Measurements from ENCODE around the gene RAMP1. TPM values are rescaled to one million over a fixed set of nuclear protein-coding genes. Genes with fewer than 3 reads are reported as not detected.
A peak's percentile ranks its signal among the peaks of the same experiment; 100 is the strongest.

Gene RAMP1
- total and polyA plus RNA-seq, 8 donors: 53.3 to 87.6 (median 61.7) TPM

DNA sequence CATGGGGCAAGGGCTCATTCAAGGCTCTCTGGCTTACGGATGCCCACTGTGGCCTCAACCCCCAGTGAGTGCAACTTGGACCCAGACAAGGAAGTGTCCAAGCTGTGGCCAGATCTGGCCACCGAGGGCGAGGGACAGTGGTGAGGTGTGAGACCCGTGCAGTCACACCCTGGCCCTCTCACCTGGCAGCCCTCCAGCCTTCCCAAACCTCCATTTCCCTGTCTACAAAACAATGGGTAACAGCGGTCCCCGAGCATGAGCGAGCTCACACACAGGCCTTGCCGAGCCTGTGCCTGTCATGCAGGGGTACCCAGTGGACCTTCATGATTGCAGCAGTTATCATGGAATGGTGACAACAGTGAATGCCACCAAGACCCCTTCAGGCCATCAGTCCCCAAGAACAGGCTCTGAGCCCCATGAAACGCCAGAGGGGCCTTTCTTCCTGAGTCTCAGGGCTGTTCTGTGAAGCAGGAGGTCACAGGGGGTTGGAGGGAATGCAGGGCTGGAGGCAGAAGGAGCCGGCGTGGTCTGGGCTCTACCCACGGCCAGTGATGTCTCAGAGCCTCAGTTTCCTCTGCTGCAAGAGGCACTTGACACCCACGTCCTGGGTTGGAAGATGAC lies 49.8 kb downstream of the RAMP1 start:
- H3K27me3 ChIP-seq: no peaks in the 10 kb centered on the region
- intact Hi-C loops (cut with DNase I): no loop called here
- DNase-seq (peak in 1 of 6 donors; percentile 66), FAIRE-seq (no peak), ATAC-seq (no peak)
- no peaks in the 10 kb centered on the region for H3K36me3 ChIP-seq
- H3K9me3 ChIP-seq: no peaks in the 10 kb centered on the region
- TF ChIP-seq, protein P1, sequence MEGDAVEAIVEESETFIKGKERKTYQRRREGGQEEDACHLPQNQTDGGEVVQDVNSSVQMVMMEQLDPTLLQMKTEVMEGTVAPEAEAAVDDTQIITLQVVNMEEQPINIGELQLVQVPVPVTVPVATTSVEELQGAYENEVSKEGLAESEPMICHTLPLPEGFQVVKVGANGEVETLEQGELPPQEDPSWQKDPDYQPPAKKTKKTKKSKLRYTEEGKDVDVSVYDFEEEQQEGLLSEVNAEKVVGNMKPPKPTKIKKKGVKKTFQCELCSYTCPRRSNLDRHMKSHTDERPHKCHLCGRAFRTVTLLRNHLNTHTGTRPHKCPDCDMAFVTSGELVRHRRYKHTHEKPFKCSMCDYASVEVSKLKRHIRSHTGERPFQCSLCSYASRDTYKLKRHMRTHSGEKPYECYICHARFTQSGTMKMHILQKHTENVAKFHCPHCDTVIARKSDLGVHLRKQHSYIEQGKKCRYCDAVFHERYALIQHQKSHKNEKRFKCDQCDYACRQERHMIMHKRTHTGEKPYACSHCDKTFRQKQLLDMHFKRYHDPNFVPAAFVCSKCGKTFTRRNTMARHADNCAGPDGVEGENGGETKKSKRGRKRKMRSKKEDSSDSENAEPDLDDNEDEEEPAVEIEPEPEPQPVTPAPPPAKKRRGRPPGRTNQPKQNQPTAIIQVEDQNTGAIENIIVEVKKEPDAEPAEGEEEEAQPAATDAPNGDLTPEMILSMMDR (IDR thresholded peaks at IDR 0.05): no peak
- H3K4me1 ChIP-seq: no peaks in the 10 kb centered on the region
- 93 to 94% methylated on average over 13 of the region's 13 CpGs for WGBS, 2 donors
- H3K4me3 ChIP-seq: no peak overlapping the region
- H3K27ac ChIP-seq: no peak overlapping the region

DNA sequence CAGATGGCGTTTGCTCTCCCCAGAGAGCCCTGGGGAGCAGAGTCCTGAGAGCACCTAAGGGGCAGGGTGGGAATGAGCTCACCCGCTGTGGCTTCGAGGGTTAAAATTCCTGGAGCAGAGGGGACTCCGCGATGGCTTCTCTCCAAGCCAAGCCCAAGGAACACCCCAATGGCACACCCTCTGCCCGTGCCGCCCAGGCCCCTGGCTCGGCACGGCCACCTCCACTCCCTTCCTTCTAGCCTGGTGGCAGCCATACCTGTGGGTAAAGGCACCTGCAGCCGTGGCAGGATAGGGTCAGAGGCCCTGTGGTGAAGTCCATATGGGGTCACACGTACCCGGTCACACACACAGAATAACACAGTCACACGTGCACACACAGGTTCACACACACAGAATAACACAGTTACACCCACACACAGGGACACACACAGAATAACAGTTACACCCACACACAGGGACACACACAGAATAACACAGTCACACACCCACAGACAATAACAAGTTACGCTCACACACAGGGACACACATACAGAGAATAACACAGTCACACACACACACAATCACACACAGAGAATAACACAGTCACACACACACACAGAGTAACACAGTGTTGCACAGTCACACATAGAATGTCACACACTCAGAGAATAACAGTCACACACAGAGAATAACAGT lies 50.5 kb downstream of the RAMP1 start:
- TF ChIP-seq, protein P1 (IDR thresholded peaks at IDR 0.05): no peak
- Histone ChIP-seq H3K4me1 (no peaks in the 10 kb centered on the region), H3K9me3 (no peaks in the 10 kb centered on the region), H3K27me3 (no peaks in the 10 kb centered on the region), H3K36me3 (no peaks in the 10 kb centered on the region), H3K27ac (no peak overlapping the region), H3K4me3 (no peak overlapping the region)
- FAIRE-seq (no peak), ATAC-seq (no peak), DNase-seq (no peak)
- 83 to 87% methylated on average over 14 of the region's 14 CpGs for WGBS, 2 donors
- intact Hi-C loops (cut with DNase I): no loop called here

DNA sequence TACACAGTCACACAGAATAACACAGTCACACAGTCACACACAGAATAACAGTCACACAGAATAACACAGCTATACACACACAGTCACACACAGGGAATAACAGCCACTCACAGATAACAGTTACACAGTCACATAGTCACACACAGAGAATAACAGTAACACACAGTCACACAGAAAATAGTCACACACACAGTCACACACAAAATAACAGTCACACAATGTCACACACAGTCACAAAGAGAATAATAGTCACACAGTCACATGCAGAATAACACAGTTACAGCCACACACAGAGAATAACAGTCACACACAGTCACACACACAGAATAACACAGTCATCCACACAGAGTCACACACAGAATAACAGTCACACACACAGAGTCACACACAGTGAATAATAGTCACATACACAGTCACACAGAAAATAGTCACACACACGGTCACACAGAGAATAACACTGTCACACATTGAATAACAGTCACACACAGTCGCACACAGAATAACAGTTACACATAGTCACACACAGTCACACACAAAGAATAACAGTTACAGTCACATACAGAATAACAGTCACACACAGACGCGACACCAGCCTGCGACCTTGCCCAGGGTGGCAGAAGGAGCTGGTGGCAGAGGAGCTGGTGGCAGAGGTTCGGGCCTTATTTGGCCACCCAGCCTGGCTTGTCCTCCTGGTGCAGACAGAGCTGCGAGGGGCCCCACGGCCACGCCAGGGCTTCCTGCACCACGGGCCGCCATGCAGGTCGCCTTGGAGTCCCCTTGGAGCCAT lies 51.3 kb downstream of the RAMP1 start:
- no peak for ATAC-seq

DNA sequence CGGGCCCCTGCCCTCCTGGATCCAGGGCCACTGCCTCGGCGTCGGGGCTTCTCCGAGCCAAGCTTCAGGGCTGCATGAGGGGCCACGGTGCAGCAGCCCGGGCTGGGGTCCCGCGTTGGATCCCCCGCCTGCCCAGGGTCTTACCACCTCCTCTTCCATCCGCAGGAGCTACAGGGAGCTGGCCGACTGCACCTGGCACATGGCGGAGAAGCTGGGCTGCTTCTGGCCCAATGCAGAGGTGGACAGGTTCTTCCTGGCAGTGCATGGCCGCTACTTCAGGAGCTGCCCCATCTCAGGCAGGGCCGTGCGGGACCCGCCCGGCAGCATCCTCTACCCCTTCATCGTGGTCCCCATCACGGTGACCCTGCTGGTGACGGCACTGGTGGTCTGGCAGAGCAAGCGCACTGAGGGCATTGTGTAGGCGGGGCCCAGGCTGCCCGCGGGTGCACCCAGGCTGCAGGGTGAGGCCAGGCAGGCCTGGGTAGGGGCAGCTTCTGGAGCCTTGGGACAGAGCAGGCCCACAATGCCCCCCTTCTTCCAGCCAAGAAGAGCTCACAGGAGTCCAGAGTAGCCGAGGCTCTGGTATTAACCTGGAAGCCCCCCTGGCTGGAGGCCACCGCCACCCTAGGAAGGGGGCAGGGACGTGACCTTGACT lies 52.1 kb downstream of the RAMP1 start:
- no peaks in the 10 kb centered on the region for H3K27me3 ChIP-seq
- H3K36me3 ChIP-seq: no peaks in the 10 kb centered on the region
- no peak overlapping the region for H3K27ac ChIP-seq
- no peak for ATAC-seq
- TF ChIP-seq, protein P1 (IDR thresholded peaks at IDR 0.05): no peak
- WGBS, 2 donors: 89 to 91% methylated on average over 28 of the region's 28 CpGs
- H3K4me1 ChIP-seq: no peaks in the 10 kb centered on the region
- peak in 1 of 6 donors; percentile 73 for DNase-seq
- no peak for FAIRE-seq
- H3K4me3 ChIP-seq: no peak overlapping the region
- H3K9me3 ChIP-seq: no peaks in the 10 kb centered on the region
- intact Hi-C loops (cut with DNase I): no loop called here

More for the DNA sequence above, 51.3 kb downstream of the RAMP1 start:
- no peak for FAIRE-seq
- H3K27me3 ChIP-seq: no peaks in the 10 kb centered on the region
- intact Hi-C loops (cut with DNase I): no loop called here
- H3K27ac ChIP-seq: no peak overlapping the region
- no peaks in the 10 kb centered on the region for H3K4me1 ChIP-seq
- no peak for DNase-seq
- no peaks in the 10 kb centered on the region for H3K9me3 ChIP-seq
- no peaks in the 10 kb centered on the region for H3K36me3 ChIP-seq
- TF ChIP-seq, protein P1 (IDR thresholded peaks at IDR 0.05): no peak
- no peak overlapping the region for H3K4me3 ChIP-seq
- WGBS, 2 donors: 95 to 96% methylated on average over 12 of the region's 12 CpGs

All from pancreas (tissue), 10 donors.